Hematopoietic multipotent progenitor cell treated with erythropoietin and hydrocortisone succinate and interleukin-3 and kit ligand, for 4 days (in vitro differentiated cells): Measurements from ENCODE around the gene GBE1.

Experiments used
- DNase-seq: peaks from one replicate; pipeline ENCODE4 v3.0.0-alpha.2; 2015

GBE1 gene

DNA sequence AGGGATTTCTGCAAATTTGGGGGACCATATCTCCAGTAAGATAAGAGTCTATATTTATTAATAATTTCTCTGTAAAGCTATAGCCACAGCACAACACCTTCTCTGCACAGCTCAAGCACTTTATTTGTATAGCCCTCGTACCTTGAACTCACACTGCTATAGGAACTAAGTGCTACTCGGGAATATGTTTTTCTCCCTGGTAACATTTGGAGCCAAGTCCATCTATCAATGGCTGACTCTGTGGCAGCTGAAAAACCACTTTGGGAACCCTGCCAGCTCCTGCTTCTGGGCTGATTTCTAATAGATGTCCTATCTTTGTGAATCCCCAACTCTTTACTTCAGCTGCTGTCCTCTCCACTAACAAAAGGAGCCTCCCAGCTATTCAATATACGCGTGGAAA, 298.5 kb downstream of the GBE1 start:
- peak; percentile 25 for DNase-seq

- DNase-seq, result no peak
Observed at GRCh38 chr3:81459733-81460132, 301.7 kb downstream of the GBE1 start.

DNA sequence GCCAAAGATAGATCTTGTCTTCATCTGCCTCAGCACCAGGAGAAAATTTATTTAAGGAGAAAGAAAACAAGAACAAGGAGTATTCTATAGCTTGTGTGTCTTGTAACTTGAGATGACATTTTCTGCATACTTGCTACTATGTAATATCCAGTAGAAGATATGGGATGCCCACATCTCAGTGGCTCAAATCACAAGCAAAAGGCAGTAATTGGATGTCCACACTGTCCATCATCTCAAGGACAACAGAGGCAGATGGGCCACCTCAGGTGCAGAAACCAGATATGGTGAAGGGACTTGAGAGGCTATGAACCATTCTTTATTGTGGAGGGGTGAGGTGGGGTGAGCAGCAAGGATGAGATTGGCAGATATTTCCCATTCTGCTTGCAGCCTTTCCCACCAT, 309.0 kb downstream of the GBE1 start:
- no peak for DNase-seq

GRCh38 chr3:81451611-81452010, 309.8 kb downstream of the GBE1 start:
- no peak for DNase-seq

DNA sequence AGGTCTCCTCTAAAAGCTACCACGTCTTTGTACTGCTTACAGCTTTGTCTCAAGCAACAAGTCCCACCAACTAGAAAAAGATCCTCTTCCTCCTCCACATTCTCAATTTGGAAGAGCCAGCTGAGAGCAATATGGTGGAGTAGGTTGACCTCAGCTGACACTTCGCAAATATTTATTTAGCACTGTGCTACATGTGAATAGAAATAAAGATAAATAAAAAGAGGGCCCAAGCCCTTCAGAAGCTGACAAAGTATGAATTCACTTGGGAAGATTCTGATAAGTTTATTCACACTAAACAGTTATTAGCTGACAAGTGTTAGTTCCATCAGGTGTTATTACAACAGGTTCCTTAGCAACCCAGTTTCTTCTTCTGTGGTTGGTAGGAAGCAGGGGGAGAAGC, 310.3 kb downstream of the GBE1 start:
- no peak for DNase-seq

- no peak for DNase-seq
Observed at GRCh38 chr3:81446806-81447205, 314.6 kb downstream of the GBE1 start.

DNA sequence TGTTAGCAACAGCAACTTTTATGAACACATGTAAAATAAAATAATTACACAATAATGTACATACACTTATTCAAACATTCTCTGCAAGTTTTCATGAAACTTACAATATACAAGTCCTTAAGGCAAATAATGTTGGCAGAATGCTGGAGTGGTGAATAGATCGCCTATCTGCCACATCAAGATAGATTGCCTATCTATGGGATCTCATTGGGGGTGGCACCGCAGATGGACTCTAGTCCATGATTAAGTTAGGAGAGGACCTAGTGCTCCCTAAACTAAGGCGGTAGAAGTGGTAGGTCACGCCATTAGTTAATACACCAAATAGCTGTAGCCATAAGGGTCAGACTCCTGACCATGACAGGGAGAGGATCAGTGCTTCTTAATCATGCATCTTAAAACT, 315.7 kb downstream of the GBE1 start:
- DNase-seq, result no peak

GRCh38 chr3:81444817-81445460, 316.5 kb downstream of the GBE1 start:
- DNase-seq, result no peak

- DNase-seq, result no peak
Observed at GRCh38 chr3:81443958-81444357, 317.5 kb downstream of the GBE1 start.

- no peak for DNase-seq
Observed at GRCh38 chr3:81443457-81443782, 318.0 kb downstream of the GBE1 start.

- DNase-seq, result no peak
Observed at GRCh38 chr3:81442758-81443456, 318.5 kb downstream of the GBE1 start.

DNA sequence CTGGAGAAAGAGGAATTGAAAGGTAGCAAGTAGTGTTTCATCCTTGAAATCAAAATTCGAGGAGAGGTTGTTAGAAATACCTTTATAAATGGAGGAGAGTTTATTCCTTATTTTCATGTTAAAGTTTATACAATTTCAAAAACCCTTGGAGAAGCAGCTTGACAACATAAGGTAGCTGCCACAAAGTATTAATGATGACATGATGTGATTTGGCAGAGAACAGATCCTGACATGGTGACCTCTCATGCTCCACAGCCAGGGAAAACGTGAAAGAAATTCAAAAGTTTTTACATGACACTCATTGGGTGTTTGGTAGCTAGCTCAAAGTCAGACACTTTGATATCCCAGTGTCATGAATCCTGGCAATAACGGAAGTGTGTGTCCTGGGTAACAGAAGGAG, 320.8 kb downstream of the GBE1 start:
- no peak for DNase-seq
